ENCODE results near the gene C10orf62.
"Not testable (repeated sequence)": the region's sequence is repeated elsewhere in the genome, so short reads cannot be mapped to it uniquely, and the experiment has no call there.

The C10orf62 gene

GRCh38 chr10:97571622-97572021 lies 17.9 kb upstream of the C10orf62 start:
- DNase-seq (ENCODE audit: low spot score) = no peak

GRCh38 chr10:97572214-97572989 lies 17.1 kb upstream of the C10orf62 start, which contains the start of gene ANKRD2:
ANKRD2 (plus strand) TSS chr10:97572779; CDS start chr10:97572789, 10 bp downstream.
- H3K27ac ChIP-seq = peak within 1 kb of the TSS in 1 of 2 donors; percentile 15
- peak; percentile 90 for TF ChIP-seq CTCF (IDR thresholded peaks at IDR 0.05)
- DNase-seq (ENCODE audit: low spot score) = peak; percentile 85
- no peak within 1 kb of the TSS for H3K4me3 ChIP-seq

More at GRCh38 chr10:97571622-97572021, 17.9 kb upstream of the C10orf62 start:
- no peak overlapping the region for H3K4me3 ChIP-seq
- no peak for TF ChIP-seq CTCF (IDR thresholded peaks at IDR 0.05)
- H3K27ac ChIP-seq = no peak overlapping the region

- Histone ChIP-seq H3K4me3 (no peak overlapping the region), H3K27ac (peak overlapping the region in 1 of 2 donors; percentile 15)
- no peak for DNase-seq (ENCODE audit: low spot score)
- no peak for TF ChIP-seq CTCF (IDR thresholded peaks at IDR 0.05)
Observed at GRCh38 chr10:97573021-97573420, 16.5 kb upstream of the C10orf62 start.

GRCh38 chr10:97573672-97574071 lies 15.8 kb upstream of the C10orf62 start:
- Histone ChIP-seq H3K27ac (peak overlapping the region in 1 of 2 donors; percentile 36), H3K4me3 (no peak overlapping the region)
- TF ChIP-seq CTCF (IDR thresholded peaks at IDR 0.05) = no peak
- DNase-seq (ENCODE audit: low spot score) = no peak

- peak; percentile 80 for DNase-seq (ENCODE audit: low spot score)
- Histone ChIP-seq H3K4me3 (no peak overlapping the region), H3K27ac (peak overlapping the region; percentile 1 to 78)
- no peak for TF ChIP-seq CTCF (IDR thresholded peaks at IDR 0.05)
Observed at GRCh38 chr10:97574374-97575126, 15.0 kb upstream of the C10orf62 start.

- no peak for DNase-seq (ENCODE audit: low spot score)
- no peak for TF ChIP-seq CTCF (IDR thresholded peaks at IDR 0.05)
Observed at GRCh38 chr10:97575127-97575668, 14.3 kb upstream of the C10orf62 start.

GRCh38 chr10:97576487-97576886 lies 13.0 kb upstream of the C10orf62 start:
- not testable (repeated sequence) for DNase-seq (ENCODE audit: low spot score); H3K4me3 ChIP-seq
- peak overlapping the region in 1 of 2 donors; percentile 61 for H3K27ac ChIP-seq

More at GRCh38 chr10:97575127-97575668, 14.3 kb upstream of the C10orf62 start:
- Histone ChIP-seq H3K4me3 (no peak overlapping the region), H3K27ac (peak overlapping the region; percentile 1 to 78)

Data from coronary artery (tissue), 2 donors.